ENCODE results near the gene SUSD1. TPM values are rescaled to one million over a fixed set of nuclear protein-coding genes. Genes with fewer than 3 reads are reported as not detected.

Gene SUSD1
- total and polyA plus RNA-seq, 9 of the 15 experiments (the other 6 are each of a cell fraction or from before 2014, with no cell fraction given), result 10.9 to 44.4 (median 36.1) TPM

DNA sequence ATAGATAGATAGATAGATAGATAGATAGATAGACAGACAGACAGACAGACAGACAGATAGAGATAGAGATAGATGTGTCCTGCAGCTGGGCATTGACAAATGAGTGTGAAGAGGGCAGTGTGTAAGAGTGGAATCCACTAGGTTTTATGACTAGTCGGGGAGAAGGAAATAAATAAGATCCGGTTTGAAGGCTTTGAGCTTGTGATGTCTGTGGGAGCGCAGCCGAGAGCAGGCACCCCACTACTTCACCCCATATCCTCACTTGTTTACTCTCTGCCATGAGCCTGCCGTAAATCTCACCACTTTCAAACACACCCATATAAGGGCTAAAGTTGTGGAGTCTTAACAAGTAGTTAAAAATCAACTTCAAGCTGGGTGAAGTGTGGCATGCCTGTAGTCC lies 1.4 kb upstream of the SUSD1 start:
- Histone ChIP-seq H3K9me1 (ENCODE audit: control insufficient read depth, insufficient read depth, low read length) (no peaks in the 10 kb centered on the region), H3K9ac (ENCODE audit: insufficient read depth in 1 of 2, low read depth in 2 of 2, low read length in 2 of 2) (peak overlapping the region; percentile 4 to 15; a peak in 1 of 4 replicates), H3K79me2 (ENCODE audit: control insufficient read depth, insufficient read depth, low read length) (peaks cover 41% of the 10 kb centered on the region), H3K9me3 (replicated peaks; ENCODE audit: control insufficient read depth, insufficient read depth, low read depth, low read length) (no peaks in the 10 kb centered on the region), H3K27ac (ENCODE audit: extremely low read depth, low read depth, low read length) (peak overlapping the region; percentile 13; the same call in 2 of the 3 replicates), H4K20me1 (replicated peaks; ENCODE audit: control insufficient read depth, insufficient read depth, low read length) (no peaks in the 10 kb centered on the region), H3K36me3 (ENCODE audit: control insufficient read depth, insufficient read depth, low read length) (peaks cover 26% of the 10 kb centered on the region), H3K4me2 (ENCODE audit: insufficient read depth, low read length) (no peak overlapping the region), H3K4me1 (replicated peaks in 1 of 2; ENCODE audit: control insufficient read depth in 2 of 2, insufficient read depth in 2 of 2, low read length in 2 of 2) (peaks cover 62 to 73% of the 10 kb centered on the region in 2 experiments), H2AFZ (ENCODE audit: low read depth, low read length) (0 out of 2 replicates have a peak overlapping the region, but pooled peaks have one; percentile 19), H3K4me3 (no peak overlapping the region), H3K27me3 (ENCODE audit: control insufficient read depth in 2 of 2, insufficient read depth in 2 of 2, low read length in 2 of 2) (no peaks in the 10 kb centered on the region)
- ATAC-seq (no peak), FAIRE-seq (no peak), DNase-seq (ENCODE audit: extremely low read depth in 1 of 4, low spot score in 3 of 4) (no peak)
- 53% methylated on average over 5 of the region's 5 CpGs for WGBS (ENCODE audit: insufficient coverage, low coverage, missing lambda C conversion rate)
- ChIA-PET CTCF (ENCODE audit: low intra/inter-chr PET ratio) (no interaction called here), POLR2A (interaction anchor here (0.6 to 5.3 kb wide), 9 partner anchors 12 to 460 kb away, joined by 3 to 34 read pairs (median 3); partner anchors contain the start of gene PTBP3)
- no TSS peak for BruUV-seq (replicated peaks)
- intact Hi-C loops (cut with micrococcal nuclease), result no loop called here
- in situ Hi-C loops (cut with MboI), result no loop called here
- TF ChIP-seq ZNF668 (CRISPR knock-in tag; IDR thresholded peaks at IDR 0.05), result no peak
- TF ChIP-seq GTF2F1 (IDR thresholded peaks at IDR 0.05; ENCODE audit: low read depth, low read length), result no peak
- no peak for TF ChIP-seq RHOXF2B (CRISPR knock-in tag; conservative IDR thresholded peaks at IDR 0.05)
- TF ChIP-seq, protein P1, sequence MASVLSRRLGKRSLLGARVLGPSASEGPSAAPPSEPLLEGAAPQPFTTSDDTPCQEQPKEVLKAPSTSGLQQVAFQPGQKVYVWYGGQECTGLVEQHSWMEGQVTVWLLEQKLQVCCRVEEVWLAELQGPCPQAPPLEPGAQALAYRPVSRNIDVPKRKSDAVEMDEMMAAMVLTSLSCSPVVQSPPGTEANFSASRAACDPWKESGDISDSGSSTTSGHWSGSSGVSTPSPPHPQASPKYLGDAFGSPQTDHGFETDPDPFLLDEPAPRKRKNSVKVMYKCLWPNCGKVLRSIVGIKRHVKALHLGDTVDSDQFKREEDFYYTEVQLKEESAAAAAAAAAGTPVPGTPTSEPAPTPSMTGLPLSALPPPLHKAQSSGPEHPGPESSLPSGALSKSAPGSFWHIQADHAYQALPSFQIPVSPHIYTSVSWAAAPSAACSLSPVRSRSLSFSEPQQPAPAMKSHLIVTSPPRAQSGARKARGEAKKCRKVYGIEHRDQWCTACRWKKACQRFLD (CRISPR knock-in tag; IDR thresholded peaks at IDR 0.05), result peak; percentile 42; the same call in 1 of the 2 replicates
- TF ChIP-seq FOXA3 (CRISPR knock-in tag; conservative IDR thresholded peaks at IDR 0.05 in 1 of 2, IDR thresholded peaks at IDR 0.05 in 1 of 2), result peak; percentile 42 to 75; a peak in 3 of 4 replicates
- no peak for TF ChIP-seq JUN (IDR thresholded peaks at IDR 0.05; ENCODE audit: borderline replicate concordance, low read depth, low read length)
- TF ChIP-seq JUN (CRISPR knock-in tag; IDR thresholded peaks at IDR 0.05; ENCODE audit: borderline replicate concordance), result no peak
- 0 out of 4 replicates have a peak, but pooled peaks of 1 of the 2 experiments have one; percentile 10 for TF ChIP-seq MAZ (CRISPR knock-in tag; conservative IDR thresholded peaks at IDR 0.05 in 1 of 2, IDR thresholded peaks at IDR 0.05 in 1 of 2)
- TF ChIP-seq, protein P2, sequence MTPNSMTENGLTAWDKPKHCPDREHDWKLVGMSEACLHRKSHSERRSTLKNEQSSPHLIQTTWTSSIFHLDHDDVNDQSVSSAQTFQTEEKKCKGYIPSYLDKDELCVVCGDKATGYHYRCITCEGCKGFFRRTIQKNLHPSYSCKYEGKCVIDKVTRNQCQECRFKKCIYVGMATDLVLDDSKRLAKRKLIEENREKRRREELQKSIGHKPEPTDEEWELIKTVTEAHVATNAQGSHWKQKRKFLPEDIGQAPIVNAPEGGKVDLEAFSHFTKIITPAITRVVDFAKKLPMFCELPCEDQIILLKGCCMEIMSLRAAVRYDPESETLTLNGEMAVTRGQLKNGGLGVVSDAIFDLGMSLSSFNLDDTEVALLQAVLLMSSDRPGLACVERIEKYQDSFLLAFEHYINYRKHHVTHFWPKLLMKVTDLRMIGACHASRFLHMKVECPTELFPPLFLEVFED (CRISPR knock-in tag; conservative IDR thresholded peaks at IDR 0.05), result peak; percentile 62; the same call in 1 of the 2 replicates
- peak; percentile 81 for TF ChIP-seq SMAD4 (CRISPR knock-in tag; conservative IDR thresholded peaks at IDR 0.05)
- no peak for TF ChIP-seq CCAR2 (IDR thresholded peaks at IDR 0.05; ENCODE audit: low read depth, low read length)
- TF ChIP-seq, protein P3, sequence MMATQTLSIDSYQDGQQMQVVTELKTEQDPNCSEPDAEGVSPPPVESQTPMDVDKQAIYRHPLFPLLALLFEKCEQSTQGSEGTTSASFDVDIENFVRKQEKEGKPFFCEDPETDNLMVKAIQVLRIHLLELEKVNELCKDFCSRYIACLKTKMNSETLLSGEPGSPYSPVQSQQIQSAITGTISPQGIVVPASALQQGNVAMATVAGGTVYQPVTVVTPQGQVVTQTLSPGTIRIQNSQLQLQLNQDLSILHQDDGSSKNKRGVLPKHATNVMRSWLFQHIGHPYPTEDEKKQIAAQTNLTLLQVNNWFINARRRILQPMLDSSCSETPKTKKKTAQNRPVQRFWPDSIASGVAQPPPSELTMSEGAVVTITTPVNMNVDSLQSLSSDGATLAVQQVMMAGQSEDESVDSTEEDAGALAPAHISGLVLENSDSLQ (IDR thresholded peaks at IDR 0.05), result peak; percentile 40
- peak; percentile 72 for TF ChIP-seq MEIS2 (IDR thresholded peaks at IDR 0.05; ENCODE audit: partially characterized antibody)
- no peak for TF ChIP-seq ETV1 (tag; conservative IDR thresholded peaks at IDR 0.05; ENCODE audit: low read depth)
- TF ChIP-seq GABPA (tag; conservative IDR thresholded peaks at IDR 0.05; ENCODE audit: low read depth), result 0 out of 2 replicates have a peak, but pooled peaks have one; percentile 12
- TF ChIP-seq, protein P4, sequence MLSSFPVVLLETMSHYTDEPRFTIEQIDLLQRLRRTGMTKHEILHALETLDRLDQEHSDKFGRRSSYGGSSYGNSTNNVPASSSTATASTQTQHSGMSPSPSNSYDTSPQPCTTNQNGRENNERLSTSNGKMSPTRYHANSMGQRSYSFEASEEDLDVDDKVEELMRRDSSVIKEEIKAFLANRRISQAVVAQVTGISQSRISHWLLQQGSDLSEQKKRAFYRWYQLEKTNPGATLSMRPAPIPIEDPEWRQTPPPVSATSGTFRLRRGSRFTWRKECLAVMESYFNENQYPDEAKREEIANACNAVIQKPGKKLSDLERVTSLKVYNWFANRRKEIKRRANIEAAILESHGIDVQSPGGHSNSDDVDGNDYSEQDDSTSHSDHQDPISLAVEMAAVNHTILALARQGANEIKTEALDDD (IDR thresholded peaks at IDR 0.05), result peak; percentile 22; the same call in 1 of the 2 replicates
- peak; percentile 65; the same call in 1 of the 2 replicates for TF ChIP-seq MECOM (CRISPR knock-in tag; IDR thresholded peaks at IDR 0.05)
- TF ChIP-seq ZNF583 (CRISPR knock-in tag; IDR thresholded peaks at IDR 0.05), result no peak

Data from K562 (cell line).